Stimulated activated CD8-positive, alpha-beta memory T cell treated with anti-CD3 and anti-CD28 coated beads, Interleukin-7, amount 100 ng/mL, for 1 hour (primary cell): Measurements from ENCODE around the gene FAM181A.

Experiments used
- DNase-seq, 2 donors: peaks; one replicate each; pipeline ENCODE4 v3.0.0-alpha.2; 2020; ENCODE audit warnings: low read depth in 2 of 2

Gene FAM181A

DNA sequence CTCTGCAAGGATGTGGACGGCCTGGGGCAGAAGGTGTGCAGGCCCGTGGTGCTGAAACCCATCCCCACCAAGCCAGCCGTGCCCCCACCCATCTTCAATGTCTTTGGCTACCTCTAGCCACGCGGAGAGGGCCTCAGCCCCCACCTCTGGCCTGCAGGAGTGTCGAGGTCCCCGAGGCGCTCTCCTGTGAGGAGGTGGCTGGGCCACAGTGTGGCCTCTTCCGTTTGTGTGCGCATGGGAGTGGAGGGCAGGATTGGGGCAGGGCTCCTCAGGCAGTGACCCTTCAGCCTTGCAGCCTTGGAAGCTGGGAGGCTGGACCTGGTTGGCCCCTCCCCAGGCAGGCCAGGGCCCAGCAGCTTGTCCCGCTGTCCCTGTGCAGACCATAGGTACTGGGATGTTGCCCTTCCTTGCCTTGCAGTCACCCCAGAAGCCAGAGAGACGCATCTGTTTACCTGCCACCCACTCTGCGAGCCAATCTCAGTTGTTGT is 1.9 kb downstream of the FAM181A start:
- no peak for DNase-seq

DNA sequence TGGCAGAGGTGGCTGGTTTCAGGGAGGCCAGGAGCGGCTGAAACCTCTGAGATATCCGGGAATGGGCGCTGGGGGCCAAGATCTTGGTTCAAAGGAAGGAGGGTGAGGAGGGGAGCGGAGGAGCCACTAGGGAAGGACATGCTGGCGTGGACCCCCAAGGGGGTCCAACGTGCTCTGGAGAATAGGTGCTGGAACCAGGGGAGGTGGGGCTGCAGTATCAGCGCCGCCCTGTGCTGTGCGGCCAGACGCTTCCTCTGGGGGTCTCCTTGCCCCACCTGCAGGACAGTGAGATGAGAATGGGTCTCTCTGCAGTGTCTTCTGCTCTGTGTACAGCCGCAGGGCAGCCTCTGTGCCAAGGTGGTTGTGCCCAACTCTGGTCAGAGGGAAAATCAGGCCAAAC is 2.5 kb downstream of the FAM181A start:
- no peak for DNase-seq

DNA sequence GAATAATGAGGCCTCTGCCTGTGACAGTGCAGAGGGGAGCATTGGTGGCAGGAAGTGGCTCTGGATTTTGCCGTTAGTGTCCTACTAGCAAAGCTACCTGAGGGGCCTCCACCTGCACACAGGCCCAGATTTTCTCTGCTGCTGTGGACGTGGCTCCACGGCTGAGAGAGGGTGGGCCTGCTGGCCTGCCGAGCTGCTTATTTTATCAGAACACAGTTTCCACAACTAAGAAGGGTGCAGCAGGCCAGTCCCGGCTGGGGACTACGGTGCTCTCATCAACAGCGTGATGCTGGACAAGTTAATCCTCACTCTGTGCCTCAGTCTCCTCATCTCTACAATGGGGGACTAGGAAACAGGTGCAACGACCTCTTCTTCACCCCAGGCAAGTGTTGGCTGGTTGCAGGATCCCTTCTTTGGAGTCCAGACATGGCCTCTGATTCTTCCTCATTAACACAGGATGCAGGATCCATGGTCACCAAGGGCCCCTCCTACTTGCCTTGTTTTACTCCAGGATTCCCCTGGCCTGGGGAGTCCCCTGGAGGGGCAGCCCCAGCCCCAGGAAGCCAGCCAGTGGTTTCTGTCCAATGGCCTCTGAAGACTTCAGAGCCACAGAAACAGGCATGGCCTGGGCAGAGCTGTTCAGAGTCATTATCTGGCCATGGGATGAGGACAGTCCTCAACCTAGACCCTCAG is 3.3 kb downstream of the FAM181A start:
- DNase-seq, result no peak

DNA sequence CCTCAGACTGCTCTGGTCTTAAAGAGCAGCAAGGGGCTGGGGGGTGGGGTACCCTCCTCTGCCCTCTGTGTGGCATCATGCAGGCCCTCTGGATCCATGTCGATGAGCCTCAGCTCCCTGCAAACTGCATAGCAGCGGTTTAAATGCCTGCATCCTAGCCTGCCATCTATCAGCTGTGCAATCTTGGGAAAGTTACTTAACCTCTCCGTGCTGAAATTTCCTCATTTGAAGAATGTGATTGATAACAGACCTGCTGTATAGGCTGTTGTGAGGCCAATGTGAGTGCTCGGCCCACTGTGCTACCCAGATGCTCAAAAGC is 3.8 kb downstream of the FAM181A start:
- no peak for DNase-seq

DNA sequence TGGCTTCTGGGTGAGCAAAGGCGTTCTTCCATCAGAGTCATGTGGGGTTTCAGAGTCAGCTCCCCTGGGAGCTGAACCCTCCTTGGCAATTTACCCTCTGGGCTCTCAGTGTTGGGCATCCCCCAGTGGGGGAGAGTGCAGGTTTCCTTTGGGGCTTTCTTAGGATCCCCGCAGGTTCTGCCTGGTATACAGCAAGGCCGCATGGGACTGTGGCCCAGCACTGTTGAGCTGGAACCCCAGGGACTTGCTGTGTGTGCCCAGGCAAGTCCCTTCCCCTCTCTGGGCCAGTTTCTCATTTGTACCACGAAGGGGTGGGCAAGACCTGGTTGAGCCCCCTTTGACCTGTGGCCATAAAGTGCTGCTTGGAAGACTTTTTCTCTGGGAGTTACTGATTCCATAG is 5.5 kb downstream of the FAM181A start:
- DNase-seq, result no peak

DNA sequence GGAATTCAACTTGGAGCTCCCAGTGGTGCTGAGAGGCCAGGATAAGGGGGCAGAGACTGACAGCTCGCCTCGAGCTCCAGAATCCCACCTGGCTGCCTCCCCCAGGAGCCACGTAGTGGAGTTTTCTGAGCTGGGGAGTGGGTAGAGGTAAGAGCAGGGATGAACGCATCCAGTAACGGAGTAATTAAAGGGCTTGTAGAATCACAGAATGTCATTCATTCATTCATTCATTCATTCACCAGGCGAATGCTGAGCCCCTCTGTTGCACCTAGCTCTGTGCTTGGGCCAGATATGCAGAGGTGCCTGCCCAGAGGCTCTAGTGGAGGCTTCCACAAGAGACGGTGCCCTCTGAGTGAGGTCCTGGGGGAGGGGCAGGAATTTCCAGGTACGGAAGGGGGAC is 8.1 kb downstream of the FAM181A start:
- DNase-seq, result no peak

DNA sequence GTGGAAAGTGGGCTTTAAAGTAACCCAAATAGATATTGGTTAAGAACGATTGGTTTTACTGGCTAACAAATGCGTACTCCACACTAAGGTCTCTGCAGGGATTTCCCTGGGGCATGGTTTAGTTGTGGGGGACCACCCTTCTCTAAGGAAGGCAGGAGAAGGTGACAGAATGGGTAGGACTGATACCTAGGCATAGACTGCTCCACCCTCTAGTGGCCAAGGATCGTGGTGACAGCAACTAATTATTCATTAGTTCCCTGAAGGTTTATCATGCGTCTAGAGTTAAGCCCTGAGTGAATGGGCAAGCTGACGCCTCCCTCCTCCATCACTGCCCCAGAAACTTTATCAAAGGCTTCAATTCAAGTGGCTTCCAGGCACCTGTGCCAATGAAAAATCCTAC is 9.1 kb downstream of the FAM181A start:
- no peak for DNase-seq

DNA sequence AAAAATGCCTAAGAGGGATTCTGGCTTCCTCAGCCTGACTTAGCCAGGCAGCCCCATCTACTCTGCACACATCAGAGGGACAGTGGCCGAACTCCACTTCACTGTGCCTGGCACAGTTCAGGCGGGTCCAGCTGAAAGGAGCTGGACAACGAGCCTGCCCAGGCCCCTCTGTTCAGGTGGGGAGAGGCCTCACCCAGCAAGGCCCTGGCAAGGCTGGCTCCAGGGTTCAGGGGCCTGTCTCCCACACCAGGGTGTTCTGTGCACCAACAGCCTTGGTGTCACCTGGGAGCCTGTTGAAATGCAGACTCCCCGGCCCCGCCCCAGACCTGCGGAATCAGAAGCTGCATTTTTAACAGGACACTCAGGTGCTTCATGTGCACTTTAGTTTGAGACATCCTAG is 9.8 kb downstream of the FAM181A start:
- no peak for DNase-seq

DNA sequence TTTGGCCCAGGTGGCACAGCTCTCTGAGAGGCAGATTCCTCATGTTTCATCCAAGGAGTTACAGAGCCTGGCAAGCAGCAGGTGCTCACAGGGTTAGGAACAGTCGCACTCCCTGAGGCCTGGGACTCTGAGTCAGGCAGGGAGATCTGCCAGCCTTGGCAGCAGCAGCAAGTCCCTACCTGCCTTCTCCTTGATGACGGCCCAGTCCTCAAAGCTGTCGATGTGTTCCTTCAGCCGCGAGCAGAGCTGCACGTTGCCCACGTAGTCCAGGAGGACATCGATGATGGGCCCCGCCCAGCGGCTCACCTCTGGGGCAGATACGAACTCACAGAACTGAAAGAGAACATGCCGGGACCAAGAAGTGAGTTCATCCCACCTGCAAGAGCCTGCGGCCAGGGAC is 10.4 kb downstream of the FAM181A start:
- no peak for DNase-seq

DNA sequence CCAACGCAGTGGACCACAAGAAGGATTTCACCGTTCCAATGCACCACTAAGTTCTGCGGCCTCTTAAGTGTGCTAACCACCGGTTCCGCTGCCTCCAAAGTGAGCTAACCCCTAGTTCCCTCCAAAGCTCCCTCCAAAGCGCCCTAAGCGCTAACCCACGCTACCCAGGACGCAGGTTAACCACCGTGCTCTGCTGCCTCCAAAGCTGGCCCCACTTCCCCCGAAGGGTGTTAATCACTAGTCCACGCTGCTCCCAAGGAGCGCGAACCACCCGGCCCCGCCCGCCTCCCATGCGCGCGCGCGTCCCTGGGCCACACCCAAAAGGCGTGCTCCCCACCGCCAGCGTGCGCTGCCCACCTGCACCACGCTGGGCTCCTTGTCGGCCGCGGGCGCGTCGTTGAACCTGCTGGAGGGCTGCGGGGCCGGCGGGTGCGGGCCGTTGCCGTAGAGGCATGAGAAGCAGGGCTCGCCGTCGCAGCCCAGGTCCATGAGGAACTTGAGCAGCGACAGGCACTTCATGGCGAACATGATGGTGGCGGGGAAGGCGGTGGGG is 11.7 kb downstream of the FAM181A start:
- no peak for DNase-seq

DNA sequence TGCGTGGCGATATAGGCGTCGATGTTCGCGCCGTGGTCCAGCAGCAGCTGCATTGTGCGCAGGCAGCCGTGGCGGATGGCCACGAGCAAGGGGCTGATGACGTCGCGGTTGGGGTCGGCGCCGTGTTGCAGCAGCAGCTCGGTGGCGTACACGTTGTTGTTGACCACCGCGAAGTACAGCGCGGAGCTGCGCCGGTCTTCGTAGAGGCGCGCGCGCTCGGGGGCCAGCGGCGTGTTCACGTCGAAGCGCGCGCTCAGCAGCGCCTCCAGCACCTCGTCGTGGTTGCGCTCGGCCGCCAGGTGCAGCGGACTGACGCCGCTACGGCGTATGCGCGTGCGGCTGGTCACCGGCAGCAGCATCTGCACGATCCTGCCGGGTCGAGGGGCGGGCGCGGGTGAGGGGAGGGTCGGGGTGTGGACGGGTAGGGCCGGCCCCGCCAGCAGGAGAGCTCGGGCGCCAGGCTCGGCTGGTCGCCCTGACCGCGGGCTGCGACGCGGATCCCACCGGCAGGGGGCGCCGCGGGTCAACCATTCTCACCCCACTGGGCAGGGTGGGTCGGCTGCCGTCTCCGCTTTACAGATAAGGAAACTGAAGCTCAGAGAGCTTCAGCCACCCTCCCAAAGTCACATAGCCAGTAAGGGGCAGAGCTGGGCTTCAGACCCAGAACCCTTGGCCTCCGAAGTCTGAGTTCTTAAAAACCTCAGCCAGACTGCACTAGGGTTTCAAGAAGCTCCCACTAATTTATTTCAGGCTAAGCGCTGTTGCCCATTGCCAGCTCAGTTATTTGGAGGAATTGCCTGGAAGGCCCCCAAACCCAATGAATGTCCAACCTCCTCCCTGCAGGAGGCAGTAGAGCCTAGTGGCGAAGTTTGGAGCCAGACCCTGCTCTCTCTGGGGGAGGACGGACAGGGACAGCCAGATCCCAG is 12.4 kb downstream of the FAM181A start:
- DNase-seq, result peak; percentile 83 to 90

DNA sequence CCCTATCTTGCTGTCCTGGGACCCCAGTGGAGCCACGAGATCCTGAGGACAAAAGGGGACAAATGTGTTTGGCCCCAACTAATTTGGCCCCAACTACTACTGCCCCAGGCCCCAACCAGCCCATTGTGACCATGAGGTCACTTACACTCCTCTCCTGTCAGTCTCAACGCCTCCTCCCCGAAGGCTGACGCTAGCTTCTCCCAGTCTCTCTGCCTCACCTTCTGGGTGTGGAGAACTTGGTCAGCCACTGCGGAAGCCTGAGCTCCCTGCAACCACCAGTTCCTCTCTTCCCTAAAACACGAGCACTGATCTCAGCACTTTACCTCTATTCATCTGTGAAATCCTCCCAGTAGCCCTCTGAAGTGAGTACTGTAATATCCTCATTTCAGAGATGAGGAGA is 13.3 kb downstream of the FAM181A start:
- no peak for DNase-seq

DNA sequence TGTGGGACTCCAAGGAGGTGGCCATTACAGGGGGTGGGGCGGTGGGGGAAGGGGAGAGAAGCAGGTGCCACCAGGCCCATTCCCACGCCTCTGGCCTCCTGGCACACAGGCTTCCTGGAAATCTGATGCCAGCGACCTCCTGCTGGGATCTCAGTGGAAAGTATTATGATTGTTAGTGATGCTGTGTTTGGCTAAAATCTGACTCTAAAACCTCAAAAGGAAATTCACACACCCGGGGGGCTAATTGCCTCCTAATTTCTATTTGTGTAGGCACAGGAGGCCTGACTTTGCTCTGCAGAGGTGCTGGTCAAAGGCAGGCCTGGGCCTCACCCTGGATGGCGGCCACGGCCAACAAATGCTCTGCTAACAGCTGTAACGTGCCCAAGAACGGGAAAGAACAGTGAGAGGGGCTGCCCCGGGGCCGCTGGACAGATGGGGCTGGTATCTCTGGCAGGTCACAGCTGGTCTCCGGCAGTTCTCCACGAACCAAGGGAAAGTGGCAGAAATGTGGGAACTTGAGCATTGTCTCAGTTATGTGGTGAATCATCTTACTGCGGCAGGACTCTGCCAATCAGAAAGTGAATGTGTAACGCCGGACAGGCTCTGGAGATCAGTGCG is 14.3 kb downstream of the FAM181A start:
- no peak for DNase-seq

DNA sequence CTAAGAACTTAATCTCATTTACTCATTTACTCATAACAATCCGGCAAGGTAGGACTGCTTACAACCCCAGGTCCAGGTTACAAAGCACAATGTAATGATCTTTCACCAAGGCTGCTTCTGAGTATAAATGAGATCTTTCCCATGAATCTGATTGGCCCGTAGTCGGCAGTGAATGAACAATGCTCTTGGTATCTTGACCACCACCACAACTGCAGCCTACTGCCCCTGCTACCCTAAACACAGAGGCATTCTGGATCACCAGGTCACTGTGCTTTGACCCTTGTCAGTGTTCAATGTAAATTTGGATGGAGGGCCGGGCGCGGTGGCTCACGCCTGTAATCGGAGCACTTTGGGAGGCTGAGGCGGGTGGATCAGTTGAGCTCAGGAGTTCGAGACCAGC is 15.9 kb downstream of the FAM181A start:
- no peak for DNase-seq

DNA sequence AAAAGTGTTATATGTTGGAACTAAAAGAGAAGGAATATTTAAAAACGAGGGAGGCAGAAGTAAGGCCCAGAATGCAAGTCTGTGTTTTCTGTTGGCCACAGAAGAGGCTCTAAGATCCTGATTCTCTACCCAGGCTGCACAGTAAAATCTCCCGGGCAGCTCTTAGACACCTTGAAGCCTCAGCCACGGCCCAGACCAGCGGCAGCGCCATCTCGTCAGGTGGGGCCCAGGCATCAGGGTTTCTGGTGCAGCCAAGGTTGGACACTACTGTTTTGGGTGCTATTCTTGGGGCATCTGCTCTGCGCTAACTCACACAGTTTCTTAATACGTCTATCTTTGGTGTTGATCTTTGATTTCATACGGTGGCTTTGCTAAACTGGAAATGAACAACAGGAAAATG is 16.8 kb downstream of the FAM181A start:
- no peak for DNase-seq

DNA sequence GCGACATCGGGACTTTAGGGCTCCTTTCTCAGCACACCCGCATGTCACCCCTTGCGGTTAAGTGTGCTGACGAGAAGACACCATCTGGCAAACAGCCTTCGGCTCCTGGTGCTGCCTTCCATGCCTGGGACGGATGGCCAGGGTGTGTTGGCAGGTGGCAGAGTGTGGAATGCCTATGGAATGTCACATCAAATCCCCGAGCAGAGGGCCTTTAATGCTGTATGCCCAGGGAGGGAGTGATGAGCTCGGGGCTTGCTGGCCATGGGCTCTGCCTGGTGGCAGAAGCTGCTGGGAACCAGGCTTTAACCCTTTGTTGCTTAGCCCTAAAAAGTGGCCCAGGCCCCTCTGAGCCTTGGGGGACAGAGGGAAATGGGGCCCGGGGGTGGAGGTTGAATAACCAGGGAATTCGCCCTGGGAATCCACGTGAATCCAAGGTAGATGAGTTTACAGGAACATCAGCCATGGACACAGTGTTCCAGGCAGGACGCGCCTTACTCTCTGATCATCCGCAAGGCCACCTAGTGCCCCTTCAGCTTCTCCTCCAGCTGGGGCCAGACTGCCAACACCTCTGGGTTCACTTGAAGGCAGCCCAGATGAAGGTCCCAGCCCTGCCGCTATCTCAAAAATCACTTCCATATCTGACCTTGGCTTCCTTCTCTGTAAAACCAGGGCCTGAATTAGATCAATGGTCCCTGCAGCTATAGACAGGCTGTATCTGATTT is 17.4 kb downstream of the FAM181A start:
- no peak for DNase-seq

DNA sequence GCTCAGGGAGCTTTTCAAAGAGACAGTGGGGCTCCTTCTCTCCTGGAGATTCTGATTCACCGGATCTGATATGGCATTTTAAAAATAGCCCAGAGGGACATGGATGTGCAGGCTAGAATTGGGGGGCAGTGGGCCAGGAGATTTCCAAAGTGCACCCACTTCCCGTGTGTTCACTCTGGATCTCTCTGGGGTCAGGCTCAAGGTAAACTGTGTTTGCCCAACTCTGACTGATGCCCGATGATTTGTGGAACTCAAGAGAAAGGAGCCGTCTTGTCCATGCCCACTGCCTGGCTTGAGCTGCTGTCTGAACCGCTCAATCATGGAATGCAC is 17.9 kb downstream of the FAM181A start:
- no peak for DNase-seq

DNA sequence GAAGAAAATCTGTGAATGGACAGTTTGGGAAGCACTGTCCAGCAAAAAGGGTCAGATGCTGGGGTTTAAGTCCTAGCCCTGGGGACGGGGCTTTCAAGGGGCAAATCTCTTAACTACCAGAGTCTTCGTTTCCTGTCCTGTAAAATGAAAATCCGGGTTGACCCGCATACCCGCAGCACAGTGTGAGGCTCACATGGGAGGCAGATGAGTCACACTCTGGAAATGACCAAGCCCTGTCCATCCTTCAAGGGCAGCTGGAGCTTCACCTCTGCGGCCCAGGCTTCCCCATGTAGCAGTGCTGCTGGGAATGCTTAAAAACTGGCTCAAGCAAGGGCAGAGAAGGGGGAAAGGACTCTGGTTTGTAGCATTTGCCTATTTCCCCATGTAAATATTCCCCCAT is 19.0 kb downstream of the FAM181A start:
- no peak for DNase-seq

DNA sequence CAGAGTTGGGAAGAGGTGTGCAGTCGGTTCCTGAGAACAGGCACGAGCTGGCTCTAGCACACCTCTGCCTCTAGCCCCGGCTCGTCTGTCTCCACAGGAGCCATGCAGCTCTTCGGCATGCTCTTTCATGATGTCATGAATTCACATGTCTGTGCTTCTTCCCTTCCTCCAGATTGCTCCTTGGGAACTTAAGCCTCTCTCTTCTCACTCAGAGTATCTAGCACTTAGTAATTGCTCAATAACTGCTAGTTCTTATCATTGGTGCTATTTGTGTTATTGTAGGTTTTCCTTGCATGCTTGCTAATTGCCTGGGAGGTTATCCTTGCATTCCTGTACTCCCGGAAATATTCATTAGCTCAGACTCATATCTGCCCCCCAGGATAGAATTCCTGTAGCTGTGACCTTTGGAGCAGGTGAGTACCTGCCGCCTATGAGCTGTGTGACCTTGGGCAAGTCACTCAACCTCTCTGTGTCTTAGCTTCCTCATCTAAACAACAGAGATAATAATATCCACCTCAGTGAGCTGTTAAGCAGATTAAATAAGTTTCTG is 19.5 kb downstream of the FAM181A start:
- DNase-seq, result no peak

DNA sequence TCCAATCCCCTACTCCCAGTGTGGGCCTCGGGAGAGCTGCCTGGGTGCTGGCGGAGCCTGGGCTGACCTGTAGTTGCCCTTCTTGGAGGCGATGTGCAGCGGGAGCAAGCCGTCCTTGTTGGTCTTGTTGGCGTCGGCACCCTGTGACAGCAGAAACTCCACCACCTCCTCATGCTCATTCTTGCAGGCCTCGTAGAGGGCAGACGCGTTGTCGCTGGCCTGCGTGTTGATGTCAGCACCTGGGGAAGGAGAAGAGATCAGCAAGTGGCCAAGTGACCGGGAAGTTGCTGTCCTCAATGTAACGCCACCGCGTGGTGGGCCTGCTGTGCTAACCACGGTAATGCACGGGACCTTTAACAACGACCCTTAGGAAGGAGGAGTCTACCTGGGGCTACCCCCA is 20.1 kb downstream of the FAM181A start:
- no peak for DNase-seq

DNA sequence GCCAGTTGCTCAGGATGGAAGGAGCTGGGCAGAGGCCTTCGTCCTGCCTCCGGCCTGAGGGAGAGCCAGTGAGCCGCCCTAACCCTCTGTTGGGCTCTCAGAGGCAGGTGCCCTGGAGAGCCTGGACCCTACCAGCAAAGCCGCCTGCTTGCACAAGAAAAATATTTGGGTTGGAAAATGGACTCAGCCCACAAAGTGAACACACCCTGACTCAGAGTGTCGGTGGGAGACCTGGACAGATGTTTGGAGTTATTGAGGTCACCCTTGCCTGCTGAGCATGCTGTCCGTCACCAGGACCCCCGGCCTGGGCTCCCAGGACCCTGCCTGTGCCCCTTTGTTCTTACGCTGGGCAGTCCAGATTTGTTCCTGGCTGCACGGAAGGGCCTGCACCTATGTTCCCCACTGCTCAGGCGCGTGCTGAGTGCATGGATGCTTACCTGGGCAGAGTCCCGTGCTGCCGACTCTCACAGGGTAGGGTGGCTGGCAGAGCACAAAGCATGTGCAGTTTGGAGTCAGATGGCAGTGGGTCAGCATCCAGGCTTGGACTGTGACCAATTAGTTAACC is 22.4 kb downstream of the FAM181A start:
- DNase-seq, result no peak
